Left ventricle myocardium inferior (tissue), 1 donor: ENCODE measurements around the gene UST. TPM values are rescaled to one million over a fixed set of nuclear protein-coding genes. Genes with fewer than 3 reads are reported as not detected.

Experiments used
- DNase-seq: peaks from one replicate; pipeline ENCODE4 v3.0.0-alpha.2; 2020
- H3K27ac ChIP-seq: fragments of 200-600 bp; replicated peaks from 2 replicates; pipeline ENCODE4 v1.8.0; 2021
- H3K27me3 ChIP-seq: fragments of 200-600 bp; 2 replicates; pipeline ENCODE4 v1.8.0; 2021; ENCODE audit warnings: low read depth
- H3K36me3 ChIP-seq: fragments of 200-600 bp; 2 replicates; pipeline ENCODE4 v1.8.0; 2021
- H3K4me1 ChIP-seq: fragments of 200-600 bp; 2 replicates; pipeline ENCODE4 v1.8.0; 2021
- H3K4me3 ChIP-seq: fragments of 200-600 bp; 2 replicates; pipeline ENCODE4 v1.8.0; 2021; ENCODE audit warnings: mild to moderate bottlenecking, moderate library complexity
- H3K9me3 ChIP-seq: fragments of 200-600 bp; replicated peaks from 2 replicates; pipeline ENCODE4 v1.8.0; 2021
- CTCF ChIP-seq: fragments of 200-600 bp; IDR thresholded peaks from 2 replicates; pipeline ENCODE4 v1.8.0; 2021; ENCODE audit warnings: antibody characterized with exemption, mild to moderate bottlenecking, borderline replicate concordance
- intact Hi-C: fragments of 100-400 bp; cut with micrococcal nuclease; formaldehyde crosslinking; loops from one replicate; pipeline ENCODE4 v1.11.0; 2022
- total RNA-seq: library from RNA; stranded (reverse); fragmentation: NEBNext Ultra II Directional; extraction: Animal tissue kit (Norgen Biotek cat#: 25700); gene quantifications from one replicate; pipeline ENCODE4 v1.2.1, GENCODE V29; 2021
- donor health status: DM: no; HTN: yes; CAD: no; lungs with severe emphysema.

The UST gene
- total RNA-seq, 1 donor from 2014 or later: 3.3 TPM

- Histone ChIP-seq H3K36me3 (no peaks in the 10 kb centered on the region), H3K9me3 (no peaks in the 10 kb centered on the region), H3K27me3 (peaks cover 5% of the 10 kb centered on the region), H3K4me3 (no peak overlapping the region), H3K27ac (no peak overlapping the region), H3K4me1 (no peaks in the 10 kb centered on the region)
- DNase-seq: no peak
- TF ChIP-seq CTCF: no peak
- intact Hi-C loops: no loop called here
Observed at GRCh38 chr6:148965287-148965686, 218.5 kb downstream of the UST start.

DNA sequence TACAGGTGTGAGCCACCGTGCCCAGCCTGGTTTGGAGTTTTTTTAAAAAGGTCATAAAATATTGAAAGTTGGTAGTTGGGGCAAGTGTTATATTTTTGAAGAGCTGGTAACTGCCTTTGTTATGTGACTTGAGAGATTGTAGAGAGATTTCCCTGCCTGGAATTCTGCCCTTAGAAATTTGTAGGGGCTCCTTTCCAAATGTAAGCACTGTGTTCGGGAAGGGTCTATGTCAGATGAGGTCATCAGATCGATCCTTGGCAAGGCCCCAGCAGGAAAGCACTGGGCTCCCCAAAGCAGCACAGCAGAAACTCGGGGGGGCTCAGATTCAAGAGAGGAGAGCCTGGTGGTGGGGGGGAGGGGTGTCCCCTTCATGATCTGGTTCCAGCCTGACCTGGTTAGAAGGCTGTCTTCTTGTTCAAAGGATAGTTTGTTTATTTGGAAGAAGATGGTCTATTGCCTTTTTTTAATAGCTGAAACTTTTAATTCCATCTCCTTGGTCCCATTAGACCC lies 220.2 kb downstream of the UST start:
- Histone ChIP-seq H3K27ac (no peak overlapping the region), H3K27me3 (peaks cover 16% of the 10 kb centered on the region), H3K9me3 (no peaks in the 10 kb centered on the region), H3K4me3 (no peak overlapping the region), H3K36me3 (no peaks in the 10 kb centered on the region), H3K4me1 (no peaks in the 10 kb centered on the region)
- intact Hi-C loops: no loop called here
- no peak for TF ChIP-seq CTCF
- DNase-seq: no peak

DNA sequence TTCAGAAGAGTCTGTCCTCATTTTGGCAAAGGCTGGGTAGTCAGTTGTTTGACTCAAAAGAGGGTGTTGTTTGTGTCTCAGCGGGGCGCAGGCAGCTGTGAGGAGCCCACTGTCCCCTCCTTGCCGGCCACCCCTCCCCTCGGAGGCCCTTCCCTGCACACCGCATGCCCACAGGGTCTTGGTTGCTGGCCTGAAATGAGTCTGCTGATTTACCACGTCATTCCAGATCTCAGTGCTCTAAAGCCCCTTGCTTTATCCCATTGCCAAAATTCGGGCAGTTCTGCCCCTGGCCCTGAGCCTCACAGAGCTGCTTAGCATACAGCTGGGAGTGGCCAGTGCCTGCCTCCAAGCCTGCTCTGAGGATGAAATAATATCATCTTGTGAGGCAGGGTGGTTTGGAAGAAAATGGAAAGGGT lies 220.7 kb downstream of the UST start:
- H3K36me3 ChIP-seq: no peaks in the 10 kb centered on the region
- no peak for DNase-seq
- no peaks in the 10 kb centered on the region for H3K9me3 ChIP-seq
- H3K27me3 ChIP-seq: peaks cover 16% of the 10 kb centered on the region
- no peak overlapping the region for H3K4me3 ChIP-seq
- intact Hi-C loops: no loop called here
- no peaks in the 10 kb centered on the region for H3K4me1 ChIP-seq
- no peak overlapping the region for H3K27ac ChIP-seq
- TF ChIP-seq CTCF: no peak

DNA sequence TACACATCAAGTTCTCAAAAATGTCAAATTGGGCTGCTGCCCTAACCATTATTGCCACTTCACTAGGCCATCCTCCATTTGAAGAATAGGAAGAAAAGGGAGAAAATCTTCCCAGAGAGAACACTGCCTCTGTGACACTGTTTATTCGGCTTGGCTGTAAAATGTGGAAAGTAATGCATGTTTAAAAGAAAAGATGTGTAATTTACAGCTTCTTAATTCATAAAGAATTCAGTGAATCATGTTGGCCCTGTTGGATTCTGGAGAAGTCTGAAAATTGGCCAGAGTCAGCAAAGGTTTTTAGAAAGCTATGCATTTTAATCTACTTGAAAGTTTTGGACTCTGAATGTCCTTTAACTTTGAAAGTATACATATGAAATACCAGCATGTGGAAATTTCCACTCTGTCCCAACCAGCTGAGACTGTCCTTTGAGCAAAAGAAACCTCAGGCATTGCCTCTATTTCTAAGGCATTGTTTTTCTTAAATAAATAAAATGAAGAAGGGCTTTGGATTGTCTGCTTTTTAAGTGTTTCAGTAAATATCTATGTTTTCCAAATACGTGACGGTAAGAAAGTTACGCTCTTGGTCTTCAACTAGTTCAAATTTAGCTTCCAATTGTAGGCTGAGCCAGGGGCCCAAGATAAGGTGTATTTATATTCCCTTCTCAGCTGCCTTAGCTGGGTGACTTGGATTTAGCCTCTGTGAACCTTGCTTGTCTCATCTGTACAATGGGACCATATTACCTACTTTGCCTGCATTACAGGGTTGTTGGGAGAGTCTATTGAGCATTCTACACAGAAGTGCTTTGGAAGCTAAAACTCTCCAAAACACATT lies 222.2 kb downstream of the UST start:
- Histone ChIP-seq H3K9me3 (no peaks in the 10 kb centered on the region), H3K4me1 (peaks cover 5% of the 10 kb centered on the region), H3K36me3 (no peaks in the 10 kb centered on the region), H3K27me3 (peaks cover 16% of the 10 kb centered on the region), H3K4me3 (no peak overlapping the region), H3K27ac (peak overlapping the region; percentile 38)
- TF ChIP-seq CTCF: no peak
- no peak for DNase-seq
- intact Hi-C loops: no loop called here

GRCh38 chr6:148969603-148970061 lies 222.8 kb downstream of the UST start:
- no peak for TF ChIP-seq CTCF
- Histone ChIP-seq H3K27ac (peak overlapping the region; percentile 38), H3K27me3 (peaks cover 16% of the 10 kb centered on the region), H3K4me1 (peaks cover 5% of the 10 kb centered on the region), H3K36me3 (no peaks in the 10 kb centered on the region), H3K4me3 (no peak overlapping the region), H3K9me3 (no peaks in the 10 kb centered on the region)
- DNase-seq: peak; percentile 29
- intact Hi-C loops: no loop called here
